Ovary (tissue), 3 donors: ENCODE results near the gene CACNA2D4.

Source experiments
- CTCF ChIP-seq, 3 donors: fragments of 450-650 bp in 2 of 3; fragments of 200-600 bp in 1 of 3; IDR thresholded peaks; one replicate each; pipeline versions ENCODE4 v1.5.1 to v1.8.0; 2016 to 2022; ENCODE audit warnings: antibody characterized with exemption in 3 of 3, mild to moderate bottlenecking in 1 of 3
- EP300 ChIP-seq: sonication (generic); formaldehyde crosslinking; IDR thresholded peaks from one replicate; pipeline ENCODE4 v1.6.1; 2017; ENCODE audit warnings: antibody characterized with exemption
- POLR2A ChIP-seq: fragments of 450-650 bp; IDR thresholded peaks from one replicate; pipeline ENCODE4 v1.6.1; 2017; ENCODE audit warnings: antibody characterized with exemption, mild to moderate bottlenecking, moderate library complexity
- donor health status: DM: no; HTN: no; CAD: no.

- TF ChIP-seq POLR2A (no peak), EP300 (no peak), CTCF (IDR thresholded peaks at IDR 0.05) (no peak)
These were observed 38.8 kb downstream of the CACNA2D4 start for GRCh38 chr12:1879633-1880032.
